Hematopoietic multipotent progenitor cell treated with erythropoietin and hydrocortisone succinate and interleukin-3 and kit ligand, for 15 days (in vitro differentiated cells): Measurements from ENCODE around the gene CPSF4L.

ENCODE experiments used
- DNase-seq: peaks from one replicate; pipeline ENCODE4 v3.0.0-alpha.2; 2015; ENCODE audit warnings: low spot score

Gene CPSF4L

GRCh38 chr17:73203135-73203787 lies 58.4 kb downstream of the CPSF4L start:
- DNase-seq, result no peak

GRCh38 chr17:73201215-73202069 lies 60.2 kb downstream of the CPSF4L start:
- no peak for DNase-seq

GRCh38 chr17:73200476-73200875 lies 61.2 kb downstream of the CPSF4L start:
- DNase-seq, result no peak

GRCh38 chr17:73199751-73200317 lies 61.8 kb downstream of the CPSF4L start:
- DNase-seq, result no peak

- DNase-seq, result no peak
Measured at GRCh38 chr17:73198930-73199260, 62.8 kb downstream of the CPSF4L start.
